NCI-H446 treated with DMSO at 0.1 percent for 48 hours (cell line): ENCODE data around the gene PAH.
"Not testable (repeated sequence)": the region's sequence is repeated elsewhere in the genome, so short reads cannot be mapped to it uniquely, and the experiment has no call there.

Experiments used
- DNase-seq: peaks from one replicate; lab custom pipeline; 2025; lab: John Stamatoyannopoulos, UW

PAH gene

DNA sequence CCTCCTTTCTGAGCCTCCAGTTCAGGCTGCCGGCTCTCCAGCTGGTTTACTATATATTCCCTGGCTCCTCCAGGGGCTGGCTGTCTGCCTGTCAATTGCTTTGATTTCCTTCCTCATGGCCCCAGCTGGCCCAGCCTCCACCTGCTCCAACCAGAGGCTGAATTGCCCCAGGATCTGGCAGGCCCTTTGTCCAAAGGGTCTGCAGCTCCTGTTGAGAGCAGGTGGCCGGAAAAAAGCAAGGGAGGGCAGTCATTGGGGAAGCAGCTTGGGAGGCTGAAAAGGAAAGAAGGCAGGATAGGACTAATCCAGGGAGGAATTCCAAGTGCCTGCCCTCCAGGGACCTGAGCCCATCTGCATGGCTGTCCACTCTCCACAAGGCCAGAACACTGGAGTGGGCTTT, 25.3 kb downstream of the PAH start:
- no peak for DNase-seq

DNA sequence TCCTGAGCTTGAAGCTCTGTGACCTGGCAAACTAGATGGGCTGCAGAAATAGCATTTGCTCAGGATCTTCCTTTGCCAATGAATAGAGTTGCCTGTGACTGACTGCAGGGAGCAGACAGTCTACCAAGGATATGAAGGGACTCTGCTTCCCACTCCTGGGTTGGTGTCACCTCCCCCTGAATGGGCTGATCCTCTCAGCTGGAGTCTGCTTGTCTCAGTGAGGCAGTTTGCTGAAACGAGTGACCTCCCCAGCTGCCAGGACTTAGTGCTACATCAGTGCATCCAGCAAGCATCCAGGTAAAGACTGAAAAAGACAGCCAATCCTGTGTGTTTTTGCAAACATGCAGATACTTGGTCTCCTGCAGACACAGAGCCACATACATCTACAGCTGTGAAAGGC, 28.5 kb downstream of the PAH start:
- DNase-seq = no peak

DNA sequence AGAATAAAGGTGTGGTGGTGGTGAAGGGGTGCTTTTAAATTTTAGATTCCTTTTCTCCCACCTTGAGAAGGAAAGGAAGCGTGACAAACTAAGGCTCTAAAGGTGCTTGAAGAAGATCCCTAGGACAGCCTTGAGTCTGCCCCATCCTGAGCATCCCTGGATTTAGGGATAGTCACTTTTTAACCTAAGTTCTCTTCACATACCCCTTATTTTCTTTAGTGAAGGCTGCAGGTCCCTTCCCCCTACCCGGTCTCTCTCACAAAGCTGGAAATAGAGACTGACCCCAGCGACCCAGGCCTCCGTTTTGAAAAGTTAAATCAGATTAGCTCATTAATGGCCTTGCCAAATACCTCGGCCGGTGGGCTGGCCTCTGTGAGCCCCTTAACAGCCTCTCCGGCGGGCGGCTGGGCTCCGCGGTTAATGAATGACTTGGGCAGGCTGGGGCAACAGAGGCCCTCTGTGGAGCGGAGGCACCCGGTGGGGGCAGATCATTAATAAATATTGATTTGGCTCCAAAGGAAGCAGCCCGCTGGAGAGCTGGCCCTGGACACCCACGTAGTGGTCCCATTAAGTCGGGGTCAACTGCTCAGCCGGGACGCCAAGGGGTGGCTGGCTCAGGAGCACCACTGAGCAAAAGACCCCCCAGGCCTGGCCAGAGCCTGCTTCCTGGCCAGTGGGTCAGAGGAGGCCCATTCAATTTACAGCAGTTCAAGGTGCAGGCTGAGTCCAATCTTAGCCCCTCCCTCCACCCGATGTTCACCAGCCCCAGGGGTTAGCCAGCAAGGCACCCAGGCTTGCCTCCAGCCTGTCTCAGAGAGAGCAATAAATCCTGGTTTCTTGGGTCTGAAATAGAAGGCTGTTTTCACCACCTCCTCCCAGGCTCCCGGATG, 31.8 kb downstream of the PAH start:
- no peak for DNase-seq

DNA sequence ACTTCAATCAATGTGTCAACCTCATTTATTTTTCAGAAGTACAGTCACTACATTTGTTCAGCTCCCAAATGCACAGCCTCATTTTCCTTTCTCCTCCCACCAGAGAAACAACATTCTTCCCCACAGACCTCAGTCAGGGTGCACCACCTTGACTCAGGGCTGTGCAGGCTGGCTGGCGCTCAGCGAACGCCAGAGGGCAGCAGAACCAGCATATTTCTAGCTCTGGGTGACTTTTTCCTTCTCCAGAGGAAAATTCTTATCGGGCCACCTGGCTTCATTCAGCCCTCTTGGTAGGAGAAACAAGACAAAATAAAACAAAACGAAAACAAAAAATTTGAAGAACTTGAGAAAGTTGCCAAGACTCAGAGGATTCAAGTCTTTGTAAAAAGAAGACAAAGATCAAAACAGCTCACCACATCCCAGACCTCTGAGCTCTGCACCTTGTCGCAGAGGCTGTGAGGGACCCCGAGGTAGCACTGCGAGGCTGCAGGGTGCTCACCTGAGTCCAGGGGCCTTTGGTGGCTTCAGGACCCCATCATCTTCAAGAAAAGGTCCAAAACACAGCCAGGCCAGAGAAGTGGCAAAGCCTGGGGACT, 33.7 kb downstream of the PAH start:
- DNase-seq = no peak

DNA sequence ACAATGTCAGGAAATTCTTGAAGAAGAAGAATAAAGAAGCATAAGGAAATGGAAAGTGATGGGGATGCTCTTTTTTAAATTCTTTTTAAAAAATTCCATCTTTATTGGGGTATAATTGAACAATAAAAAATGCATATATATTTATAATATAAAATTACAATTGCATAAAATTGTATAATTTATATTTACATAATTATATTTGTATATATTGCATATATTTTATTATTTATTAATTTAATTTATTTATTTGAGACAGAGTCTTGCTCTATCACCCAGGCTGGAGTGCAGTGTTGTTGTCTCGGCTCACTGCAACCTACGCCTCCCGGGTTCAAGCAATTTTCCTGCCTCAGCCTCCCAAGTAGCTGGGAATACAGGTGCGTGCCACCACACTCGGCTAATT, 36.3 kb downstream of the PAH start:
- no peak for DNase-seq

DNA sequence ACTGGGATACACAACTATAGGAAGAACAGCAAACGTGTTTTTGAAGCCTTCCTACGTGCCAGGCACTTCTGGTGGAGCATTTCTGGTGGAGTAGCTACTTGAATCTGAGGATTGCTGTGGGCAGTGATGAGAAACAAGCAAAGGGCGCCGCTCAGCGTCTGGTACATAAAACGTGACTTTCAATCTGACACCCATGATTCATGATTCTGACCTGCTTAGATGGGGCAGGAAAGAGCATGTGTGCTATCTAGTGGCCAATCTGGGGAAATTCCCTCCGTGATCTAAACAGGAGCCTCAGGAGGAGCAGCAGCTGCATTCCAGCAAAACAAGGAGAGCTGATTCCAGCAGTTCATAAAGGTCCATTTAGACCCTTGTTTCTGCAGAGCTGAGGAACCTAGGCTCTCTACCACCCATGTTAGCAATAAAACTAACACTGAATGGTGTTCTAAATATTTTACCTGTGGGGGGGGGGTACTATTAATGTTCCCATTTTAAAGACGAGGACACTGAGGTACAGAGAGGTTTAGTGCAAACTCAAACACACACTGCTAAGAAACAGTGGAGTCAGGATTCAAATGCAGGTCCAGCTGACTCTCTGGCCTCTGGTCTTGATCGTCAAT, 37.8 kb downstream of the PAH start:
- peak; percentile 25 for DNase-seq

DNA sequence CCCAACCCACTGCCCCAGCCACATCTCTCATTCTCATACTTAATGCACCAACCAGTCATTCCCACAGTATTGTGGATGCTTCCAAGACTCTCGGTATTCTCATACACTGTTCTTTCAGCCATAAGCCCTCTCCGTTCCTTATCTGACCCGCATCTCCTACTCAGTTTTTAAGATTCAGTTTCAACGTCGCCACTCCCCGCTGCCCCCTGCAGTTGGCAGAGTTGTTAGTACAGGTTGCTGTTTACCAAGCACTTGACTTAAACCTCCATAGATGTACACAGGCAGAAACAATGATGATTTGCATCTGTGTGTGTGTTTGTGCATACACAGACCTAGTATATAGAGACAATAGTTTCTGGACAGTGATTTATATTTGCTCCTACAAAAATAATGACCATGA, 40.2 kb downstream of the PAH start:
- no peak for DNase-seq

DNA sequence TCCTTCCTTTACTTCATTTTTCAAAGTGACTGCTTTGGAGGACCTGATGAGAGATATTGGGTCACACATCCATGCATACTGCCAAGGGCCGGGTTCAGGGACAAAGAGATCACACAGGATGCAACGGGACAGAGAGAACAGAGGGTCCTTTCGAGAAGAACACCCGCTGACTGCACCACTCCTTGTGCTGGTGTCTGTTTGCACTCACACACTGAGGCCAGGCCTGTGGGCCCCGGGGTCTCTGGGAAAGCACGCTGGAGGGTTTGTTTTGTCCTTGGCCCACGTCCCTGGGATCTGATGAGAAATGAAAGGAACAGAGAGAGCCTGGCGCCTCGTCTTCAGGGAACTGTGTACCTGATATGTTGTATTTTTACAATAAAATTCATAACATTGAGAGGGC, 42.2 kb downstream of the PAH start:
- DNase-seq = no peak

DNA sequence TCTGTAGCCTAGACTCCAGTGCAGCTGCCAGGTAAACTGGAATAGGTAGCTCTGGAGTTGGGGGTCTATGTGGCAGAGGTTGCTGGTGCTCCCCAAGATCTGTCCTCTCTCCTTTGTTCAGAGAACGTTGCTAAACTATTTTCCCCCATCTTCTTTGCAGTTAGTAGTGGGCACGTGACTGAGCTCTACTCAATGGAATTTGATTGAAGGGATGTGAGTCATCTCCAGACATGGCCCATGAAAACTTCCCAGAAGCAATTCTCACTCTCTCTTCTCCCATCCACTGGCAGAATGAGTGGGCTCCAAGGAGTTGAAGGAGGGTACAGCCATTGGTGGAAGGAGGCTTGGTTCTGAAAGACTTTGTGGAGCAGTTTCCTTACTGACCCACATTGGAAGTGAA, 44.0 kb downstream of the PAH start:
- DNase-seq = no peak

DNA sequence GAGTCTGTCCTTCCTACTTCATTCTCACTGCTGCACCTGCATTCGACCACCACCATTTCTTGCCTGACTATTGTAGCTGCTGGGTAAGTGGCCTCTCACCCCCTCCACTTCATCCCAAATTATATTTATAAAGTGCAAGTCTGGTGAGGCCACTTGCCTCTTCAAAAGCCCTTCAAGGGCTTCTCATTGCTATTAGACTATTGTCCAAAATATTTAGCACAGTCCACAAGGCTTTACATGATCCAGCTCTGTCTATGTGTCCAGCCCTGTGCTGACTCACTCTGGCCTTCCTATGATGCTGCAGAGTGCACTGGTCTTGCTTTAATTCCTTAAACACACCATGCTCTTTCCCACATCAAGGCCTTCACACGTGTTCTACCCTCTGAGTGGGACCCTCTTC, 46.0 kb downstream of the PAH start:
- no peak for DNase-seq

DNA sequence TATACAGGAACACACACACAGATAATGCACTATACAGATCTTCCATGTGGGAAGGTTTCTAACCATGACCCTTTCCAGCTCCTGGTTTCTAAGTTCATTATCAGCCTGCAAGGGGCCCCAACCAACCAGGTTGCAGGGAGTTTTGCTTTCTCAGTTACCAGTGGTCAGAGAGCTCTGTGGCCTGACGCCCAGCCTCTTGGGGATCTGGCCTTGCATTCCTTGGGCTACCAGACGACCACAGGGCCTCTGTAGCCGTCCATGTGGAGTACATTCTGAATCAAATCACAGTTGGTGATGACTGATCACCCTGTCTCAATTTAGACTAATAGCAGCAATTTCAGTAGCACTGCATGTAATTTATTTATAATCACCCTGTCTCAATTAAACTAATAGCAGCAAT, 47.5 kb downstream of the PAH start:
- DNase-seq = no peak

DNA sequence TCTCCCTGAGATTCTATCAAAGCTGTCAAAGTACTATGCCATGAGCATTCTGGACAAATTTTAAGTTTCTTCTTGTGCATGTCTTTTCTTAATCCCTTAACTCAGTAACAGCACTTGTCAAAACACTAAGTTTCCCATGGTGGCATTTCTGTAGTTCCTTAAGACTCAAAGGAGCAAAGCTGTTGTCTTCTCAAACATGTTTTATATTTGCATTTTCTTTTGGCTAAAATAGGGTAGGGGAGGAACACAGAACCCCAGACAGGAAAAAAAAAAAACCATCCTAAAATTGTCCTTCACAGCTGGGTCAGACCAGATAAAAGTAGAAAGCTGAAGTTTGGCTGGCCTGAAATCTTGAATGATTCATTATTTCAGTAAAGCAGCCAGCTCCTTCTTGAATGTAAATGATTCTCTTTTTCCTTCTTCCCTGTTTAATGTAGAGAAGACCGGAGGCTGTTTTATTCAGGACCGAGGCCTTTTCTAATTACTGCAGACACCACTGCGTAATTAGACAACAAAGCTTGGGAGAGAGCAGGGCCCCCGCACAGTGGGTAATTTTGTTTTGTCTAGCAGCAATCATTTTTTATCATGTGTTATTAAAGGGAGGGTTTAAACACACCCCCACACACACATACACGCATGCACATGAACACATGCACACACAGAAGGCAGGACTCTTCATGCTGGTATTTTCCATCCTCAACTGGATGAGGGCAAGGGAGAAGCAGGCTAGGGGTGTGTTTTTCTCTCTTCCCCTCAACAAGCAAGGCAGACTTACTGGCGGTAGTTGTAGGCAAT, 51.0 kb downstream of the PAH start:
- no peak for DNase-seq

DNA sequence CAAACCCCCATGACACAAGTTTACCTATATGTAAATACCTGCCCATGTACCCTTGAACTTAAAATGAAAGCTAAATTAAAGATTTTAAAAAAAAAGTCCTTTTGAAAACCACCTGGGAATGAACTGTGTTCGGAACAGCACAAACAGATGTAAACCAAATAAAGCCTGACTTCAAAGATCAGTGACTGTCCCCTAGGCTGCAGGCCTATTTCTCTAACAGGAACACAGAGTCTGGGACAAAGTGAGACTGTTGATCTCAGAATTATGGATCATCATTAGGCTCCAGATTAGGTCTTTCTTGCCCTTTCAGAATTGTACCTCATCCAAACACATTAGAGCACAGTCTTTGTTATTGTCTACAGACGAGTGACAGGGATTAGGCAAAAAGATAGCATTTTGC, 54.6 kb downstream of the PAH start:
- no peak for DNase-seq

DNA sequence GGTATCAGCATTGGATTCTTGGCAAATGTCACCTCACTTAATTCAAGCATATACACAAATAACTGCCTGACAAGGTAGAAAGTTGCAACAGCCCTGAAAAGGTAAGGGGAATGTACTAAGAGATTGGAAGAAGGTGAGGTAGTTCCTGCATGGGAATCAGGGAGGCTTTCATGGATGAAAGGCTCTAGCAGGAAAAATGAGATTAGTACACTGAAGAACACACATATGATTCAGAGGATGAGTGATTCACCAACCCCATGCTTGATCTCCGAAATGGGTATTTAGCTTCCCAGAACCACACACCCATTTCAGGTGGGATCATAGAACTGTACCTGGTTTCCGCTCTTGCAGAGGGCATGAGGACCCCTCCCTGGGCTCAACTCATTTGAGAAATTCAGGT, 65.8 kb downstream of the PAH start:
- no peak for DNase-seq

DNA sequence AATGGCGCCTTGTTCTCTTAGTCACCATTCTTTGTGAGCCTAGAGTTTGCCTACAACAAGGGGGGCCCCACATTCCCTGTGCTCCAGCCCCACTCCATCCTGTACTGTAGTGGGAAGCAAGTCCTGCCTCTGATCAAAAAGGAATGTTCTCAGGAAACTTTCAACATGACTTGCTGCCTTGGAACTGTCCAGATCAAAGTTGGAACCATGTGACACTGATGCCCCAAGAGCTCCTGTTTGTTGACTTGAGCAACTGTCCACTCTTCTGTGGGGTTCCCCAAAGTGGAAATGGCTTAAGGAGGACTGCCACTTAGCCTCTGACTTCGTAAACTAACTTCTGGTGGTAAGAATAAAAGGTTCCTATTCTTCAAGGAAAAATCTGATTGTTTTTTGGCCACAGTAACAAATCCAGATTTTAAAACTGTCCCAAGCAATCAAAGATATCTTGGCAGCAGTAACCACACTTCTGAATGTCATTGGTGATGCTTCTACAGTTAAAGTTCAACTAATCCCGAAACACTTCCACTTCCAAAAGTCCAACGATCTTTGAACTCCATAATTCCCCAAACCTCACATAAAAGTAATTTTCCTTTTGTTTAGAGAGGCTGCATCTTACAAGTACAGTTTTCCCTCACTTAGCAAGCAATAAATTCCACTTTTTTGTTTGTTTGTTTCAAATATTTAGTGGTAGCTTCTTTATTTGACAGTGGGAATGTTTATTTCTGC, 67.2 kb downstream of the PAH start:
- DNase-seq = no peak

DNA sequence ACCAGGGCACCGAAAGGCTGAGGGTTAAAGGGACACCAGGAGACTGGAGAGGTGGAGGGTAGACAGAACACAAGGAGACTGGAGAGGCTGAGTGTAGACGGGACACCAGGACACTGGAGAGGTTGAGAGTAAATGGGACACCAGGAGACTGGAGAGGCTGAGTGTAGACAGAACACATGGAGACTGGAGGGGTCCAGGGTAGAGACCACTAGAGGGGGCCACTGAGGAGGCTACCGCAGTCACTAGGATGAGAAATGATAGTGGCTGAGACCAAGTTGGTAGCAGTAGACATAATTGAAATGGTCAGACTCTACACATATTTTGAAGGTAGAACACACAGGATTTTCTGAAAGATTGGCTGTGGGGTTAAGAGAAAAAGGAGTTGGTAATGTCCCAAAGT, 68.2 kb downstream of the PAH start:
- no peak for DNase-seq

DNA sequence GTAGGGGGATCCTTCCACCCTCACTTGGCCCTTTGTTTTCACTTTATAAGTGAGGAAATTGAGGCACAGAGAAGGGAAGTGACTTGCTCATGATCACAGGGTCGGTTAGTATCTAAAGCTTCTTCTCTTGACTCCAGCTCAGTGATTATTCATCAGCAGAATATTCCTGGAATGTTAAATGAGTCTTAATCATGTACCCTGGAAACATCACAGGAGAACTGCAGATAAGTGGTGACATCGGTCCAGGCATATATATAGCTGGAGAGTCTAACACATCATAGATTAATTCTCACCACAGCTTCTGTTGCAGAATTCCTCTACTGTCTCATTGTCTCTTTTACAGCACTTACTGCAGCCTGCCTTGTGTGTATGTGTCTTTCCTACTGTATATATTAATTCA, 69.9 kb downstream of the PAH start:
- DNase-seq = no peak

DNA sequence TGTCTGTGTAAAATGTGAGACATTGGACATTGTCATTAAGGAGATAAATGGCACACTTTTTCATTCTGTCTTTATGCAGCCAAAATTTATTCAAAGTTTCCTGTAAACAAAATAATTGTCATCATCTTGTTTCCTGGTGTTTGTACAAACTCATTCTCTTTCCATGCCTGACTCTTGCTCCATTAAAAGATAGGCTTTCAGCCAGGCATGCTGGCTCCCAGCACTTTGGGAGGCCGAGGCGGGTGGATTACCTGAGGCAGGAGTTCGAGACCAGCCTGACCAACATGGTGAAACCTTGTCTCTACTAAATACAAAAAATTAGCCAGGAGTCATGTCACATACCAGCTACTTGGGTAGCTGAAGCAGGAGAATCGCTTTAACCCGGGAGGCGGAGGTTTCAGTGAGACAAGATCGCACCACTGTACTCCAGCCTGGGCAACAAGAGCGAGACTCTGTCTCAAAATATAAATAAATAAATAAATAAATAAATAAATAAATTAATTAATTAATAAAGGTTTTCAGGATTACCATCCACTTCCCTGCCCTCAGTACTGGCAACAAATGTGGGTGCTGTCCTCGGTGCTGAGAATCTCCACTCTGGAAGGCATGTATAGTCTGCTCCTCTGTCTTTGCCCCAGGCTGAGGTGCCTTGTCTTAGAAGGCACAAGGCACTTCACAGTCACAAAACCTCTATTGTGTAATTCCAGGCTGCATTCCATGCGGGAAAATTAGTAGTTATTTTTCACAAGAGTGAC, 83.2 kb downstream of the PAH start:
- no peak for DNase-seq

DNA sequence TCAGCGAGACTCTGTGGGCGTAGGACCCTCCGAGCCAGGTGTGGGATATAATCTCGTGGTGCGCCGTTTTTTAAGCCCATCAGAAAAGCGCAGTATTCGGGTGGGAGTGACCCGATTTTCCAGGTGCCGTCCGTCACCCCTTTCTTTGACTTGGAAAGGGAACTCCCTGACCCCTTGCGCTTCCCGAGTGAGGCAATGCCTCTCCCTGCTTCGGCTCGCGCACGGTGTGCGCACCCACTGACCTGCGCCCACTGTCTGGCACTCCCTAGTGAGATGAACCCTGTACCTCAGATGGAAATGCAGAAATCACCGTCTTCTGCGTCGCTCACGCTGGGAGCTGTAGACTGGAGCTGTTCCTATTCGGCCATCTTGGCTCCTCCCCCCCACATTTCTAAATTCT, 84.2 kb downstream of the PAH start:
- not testable (repeated sequence) for DNase-seq

DNA sequence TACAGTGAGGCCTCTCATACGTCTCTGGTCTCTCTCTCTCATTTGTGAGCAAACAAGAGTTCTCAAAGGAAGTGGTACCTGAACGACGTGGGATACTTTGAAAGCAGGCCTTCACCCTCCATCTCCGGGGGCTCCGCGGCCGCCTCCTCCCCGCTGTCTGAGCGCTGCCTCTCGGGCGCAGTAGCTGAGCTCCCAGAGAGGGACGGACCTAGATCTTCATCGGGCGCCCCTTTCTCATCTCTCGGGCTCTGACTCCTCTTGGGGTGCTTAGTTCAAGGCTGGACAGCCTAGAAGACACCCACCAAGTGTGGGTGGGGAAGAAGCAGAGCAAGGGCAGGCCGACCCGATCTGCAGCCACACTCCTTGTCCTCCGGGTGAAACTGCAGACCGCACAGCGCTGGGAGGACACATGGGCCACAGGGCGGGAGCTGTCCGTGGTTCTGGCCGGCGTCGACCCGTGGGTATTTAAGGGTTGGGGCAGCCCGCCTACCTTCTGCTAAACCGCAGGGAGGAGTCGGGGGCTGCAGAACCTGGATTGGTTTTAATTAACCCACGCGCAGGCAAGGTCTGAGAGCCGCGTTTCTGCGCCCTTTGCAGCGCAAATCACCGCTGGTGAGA, 92.7 kb downstream of the PAH start:
- no peak for DNase-seq

DNA sequence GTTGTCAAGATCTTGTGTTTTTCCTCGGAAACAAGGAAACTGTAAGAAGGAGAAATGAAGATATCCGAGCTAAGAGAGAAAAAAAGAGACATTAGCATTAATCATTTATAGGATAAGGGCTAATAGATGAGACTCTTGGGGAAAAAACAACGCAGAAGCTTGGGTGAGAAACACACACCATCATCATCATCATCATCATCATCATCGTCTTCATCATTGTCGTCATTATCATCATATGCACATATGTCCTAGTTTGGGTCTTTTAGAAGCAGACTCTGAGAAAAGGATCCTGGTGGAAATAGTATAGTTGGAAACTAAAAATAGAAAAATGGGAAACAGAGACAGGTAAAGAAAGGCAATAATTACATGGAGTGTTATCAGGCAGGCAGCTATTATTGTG, 95.9 kb downstream of the PAH start:
- DNase-seq = no peak
